HG02798 (cell line): ENCODE results near the gene ZBTB11.
"Not testable (repeated sequence)": the region's sequence is repeated elsewhere in the genome, so short reads cannot be mapped to it uniquely, and the experiment has no call there.

ENCODE experiments used
- ATAC-seq: cut with Tn5 transposase; IDR thresholded peaks from one replicate; pipeline ENCODE4 v1.9.1; 2021; ENCODE audit warnings: mild to moderate bottlenecking; ENCODE audit not compliant: unreplicated experiment, poor library complexity

ZBTB11 gene

GRCh38 chr3:101646726-101647125 lies 30.2 kb downstream of the ZBTB11 start:
- ATAC-seq: no peak

DNA sequence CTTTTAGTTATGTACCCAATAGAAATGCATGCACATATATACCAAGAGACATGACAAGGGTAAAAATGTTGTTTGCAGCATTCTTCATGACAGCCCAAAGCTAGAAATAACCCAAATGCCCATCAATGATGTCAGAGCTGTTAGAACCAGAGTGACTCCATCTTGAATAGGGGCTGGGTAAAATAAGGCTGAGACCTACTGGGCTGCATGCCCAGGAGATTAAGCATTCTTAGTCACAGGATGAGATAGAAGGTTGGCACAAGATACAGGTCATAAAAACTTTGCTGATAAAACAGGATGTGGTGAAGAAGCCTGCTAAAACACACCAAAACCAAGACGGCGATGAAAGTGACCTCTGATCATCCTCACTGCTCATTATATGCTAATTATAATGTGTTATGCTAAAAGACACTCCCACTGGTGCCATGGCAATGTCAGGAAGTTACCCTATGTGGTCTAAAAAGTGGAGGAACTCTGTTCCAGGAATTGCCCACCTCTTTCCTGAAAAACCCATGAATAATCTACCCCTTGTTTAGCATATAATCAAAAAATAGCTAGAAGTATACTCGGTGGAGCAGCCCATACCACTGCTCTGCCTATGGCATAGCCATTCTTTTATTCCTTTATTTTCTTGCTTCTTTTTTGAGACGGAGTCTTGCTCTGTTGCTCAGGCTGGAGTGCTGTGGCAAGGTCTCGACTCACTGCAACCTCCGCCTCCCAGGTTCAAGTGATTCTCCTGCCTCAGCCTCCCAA lies 32.9 kb downstream of the ZBTB11 start:
- no peak for ATAC-seq

DNA sequence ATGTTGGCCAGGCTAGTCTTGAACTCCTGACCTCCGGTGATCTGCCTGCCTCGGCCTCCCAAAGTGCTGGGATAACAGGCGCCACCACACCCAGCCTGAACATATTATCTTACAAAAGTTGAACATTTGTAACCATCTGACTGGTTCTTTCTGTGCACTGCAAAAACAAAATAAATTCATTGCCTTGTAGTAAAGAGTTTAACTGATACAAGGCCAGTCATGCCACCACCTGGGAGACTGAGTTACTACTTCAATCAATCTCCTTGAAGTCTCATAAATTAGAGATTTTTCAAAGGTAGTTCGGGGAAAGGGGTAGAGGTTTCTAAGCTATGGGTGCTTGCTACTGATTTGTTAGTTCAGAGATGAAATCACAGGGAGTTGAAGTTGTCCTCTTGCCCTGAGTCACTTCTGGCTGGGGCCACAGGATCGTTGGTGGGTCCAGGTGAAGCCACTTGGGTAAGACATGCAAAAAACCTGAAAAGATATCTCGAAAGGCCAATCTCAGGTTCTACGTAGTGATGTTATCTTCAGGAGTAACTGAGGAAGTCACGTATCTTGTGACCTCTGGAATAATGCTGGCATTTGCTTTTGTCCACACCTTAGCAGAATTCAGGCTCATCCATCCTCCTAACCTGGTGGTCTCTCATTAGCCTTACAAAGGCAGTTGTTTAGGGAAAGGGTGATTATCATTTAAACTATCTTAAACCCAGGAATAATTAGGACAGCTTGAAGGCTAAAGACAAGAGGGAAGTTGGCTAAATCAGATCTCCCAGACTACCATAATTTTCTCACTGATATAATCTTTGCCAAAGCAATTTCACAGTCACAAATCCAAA lies 33.7 kb downstream of the ZBTB11 start:
- ATAC-seq: no peak

DNA sequence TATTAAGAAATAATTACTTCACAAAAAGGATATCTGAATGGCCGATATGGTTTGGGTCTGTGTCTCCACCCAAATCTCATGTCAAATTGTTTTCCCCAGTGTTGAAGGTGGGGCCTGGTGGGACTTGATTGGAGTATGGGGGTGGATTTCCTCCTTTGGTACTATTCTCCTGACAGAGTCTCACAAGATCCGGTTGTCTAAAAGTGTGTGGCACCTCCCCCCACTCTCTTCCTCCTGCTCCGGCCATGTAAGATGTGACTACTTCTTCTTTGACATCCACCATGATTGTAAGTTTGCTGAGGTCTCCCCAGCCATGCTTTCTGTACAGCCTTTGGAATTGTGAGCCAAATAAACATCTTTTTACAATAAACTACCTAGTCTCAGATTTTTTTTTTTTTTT lies 34.5 kb downstream of the ZBTB11 start:
- ATAC-seq: no peak

- not testable (repeated sequence) for ATAC-seq
These were observed 35.4 kb downstream of the ZBTB11 start for GRCh38 chr3:101641397-101642115.

GRCh38 chr3:101640256-101640655 lies 36.7 kb downstream of the ZBTB11 start:
- no peak for ATAC-seq

GRCh38 chr3:101639280-101639963 lies 37.5 kb downstream of the ZBTB11 start:
- no peak for ATAC-seq

DNA sequence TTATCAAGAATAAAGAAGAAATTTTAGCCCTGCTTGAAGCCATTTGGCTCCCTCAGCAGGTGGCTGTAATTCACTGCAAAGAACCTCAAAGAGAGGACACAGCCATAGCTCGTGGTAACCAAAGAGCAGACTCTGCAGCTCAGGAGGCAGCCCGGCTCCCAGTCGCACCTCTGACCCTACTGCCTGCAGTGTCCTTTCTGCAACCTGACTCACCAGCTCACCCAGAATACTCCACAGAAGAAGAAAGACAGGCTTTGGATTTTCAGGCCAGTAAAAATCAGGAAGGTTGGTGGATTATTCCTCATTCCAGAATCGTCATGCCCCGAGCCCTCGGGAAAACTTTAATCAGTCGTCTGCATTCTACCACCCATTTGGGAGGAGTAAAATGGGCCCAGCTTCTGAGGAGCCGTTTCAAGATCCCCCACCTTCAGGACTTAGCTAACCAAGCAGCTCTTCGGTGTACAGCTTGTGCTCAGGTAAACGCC lies 38.6 kb downstream of the ZBTB11 start:
- no peak for ATAC-seq

DNA sequence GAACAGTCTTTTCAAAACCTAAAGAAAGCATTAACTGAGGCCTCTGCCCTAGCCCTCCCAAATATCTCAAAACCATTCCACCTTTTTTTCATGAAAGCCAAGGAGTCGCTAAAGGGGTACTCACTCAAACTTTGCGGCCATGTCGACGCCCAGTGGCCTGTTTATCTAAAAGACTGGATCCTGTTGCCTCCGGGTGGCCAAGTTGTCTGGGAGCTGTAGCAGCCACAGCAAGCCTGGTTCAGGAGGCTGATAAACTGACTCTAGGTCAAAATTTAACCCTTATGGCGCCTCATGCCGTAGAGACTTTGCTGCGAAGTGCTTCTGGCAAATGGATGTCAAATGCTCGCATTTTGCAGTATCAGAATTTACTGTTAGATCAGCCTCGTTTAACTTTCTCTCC lies 39.5 kb downstream of the ZBTB11 start:
- ATAC-seq: no peak

- ATAC-seq: peak; percentile 94
These were observed 40.8 kb downstream of the ZBTB11 start for GRCh38 chr3:101635954-101636798.

GRCh38 chr3:101635345-101635744 lies 41.6 kb downstream of the ZBTB11 start:
- ATAC-seq: no peak

- no peak for ATAC-seq
These were observed 42.2 kb downstream of the ZBTB11 start for GRCh38 chr3:101634591-101635196.

DNA sequence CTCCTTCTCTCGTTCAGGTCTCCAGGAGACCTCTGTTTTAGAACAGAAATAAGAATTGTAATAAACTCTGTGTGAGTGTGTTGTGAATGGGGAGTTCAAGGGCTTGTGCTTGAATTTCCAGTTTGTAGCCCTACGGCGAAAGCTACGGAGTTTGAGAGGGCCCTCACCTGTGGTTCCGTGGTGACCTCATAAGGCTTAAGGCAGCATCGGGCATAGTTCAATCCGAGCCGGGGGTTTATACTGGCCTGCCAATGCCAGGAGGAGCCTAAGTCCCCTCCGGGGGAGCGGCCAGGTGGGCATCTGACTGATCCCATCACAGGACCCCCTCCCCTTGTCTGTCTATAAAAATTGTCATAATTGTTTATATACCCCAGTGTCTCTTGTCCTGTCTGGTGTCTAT lies 43.7 kb downstream of the ZBTB11 start:
- ATAC-seq: no peak

DNA sequence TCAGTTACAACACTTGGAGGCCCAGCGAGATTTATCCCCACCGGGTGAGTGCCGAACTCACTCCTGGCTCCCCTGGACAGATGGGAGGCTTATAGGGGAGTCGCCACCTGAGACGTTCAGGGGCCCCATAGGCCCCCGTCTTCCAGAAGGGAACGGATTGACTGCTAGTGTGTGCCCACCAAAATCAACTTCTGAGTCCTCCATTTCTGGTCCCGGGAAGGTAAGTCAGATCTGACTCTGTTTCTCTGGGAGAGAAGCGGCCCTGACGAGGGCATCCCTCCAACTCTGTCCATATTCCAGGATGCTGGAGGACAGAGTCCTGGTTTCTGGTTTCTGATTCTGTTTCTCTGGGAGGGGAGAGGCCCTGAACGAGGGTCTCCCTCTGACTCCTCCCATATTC lies 44.3 kb downstream of the ZBTB11 start:
- ATAC-seq: no peak

- ATAC-seq: not testable (repeated sequence)
These were observed 45.0 kb downstream of the ZBTB11 start for GRCh38 chr3:101631959-101632358.

- no peak for ATAC-seq
These were observed 45.7 kb downstream of the ZBTB11 start for GRCh38 chr3:101631098-101631796.

GRCh38 chr3:101629219-101629618 lies 47.7 kb downstream of the ZBTB11 start:
- no peak for ATAC-seq

GRCh38 chr3:101625879-101626278 lies 51.1 kb downstream of the ZBTB11 start:
- no peak for ATAC-seq
